Stimulated activated naive CD4-positive, alpha-beta T cell treated with Interleukin-2 at 50 U/mL for 16 hours (primary cell): ENCODE results near the gene ARHGAP15.

ENCODE experiments used
- DNase-seq: peaks from one replicate; lab custom pipeline; 2025; lab: John Stamatoyannopoulos, UW

The ARHGAP15 gene

DNA sequence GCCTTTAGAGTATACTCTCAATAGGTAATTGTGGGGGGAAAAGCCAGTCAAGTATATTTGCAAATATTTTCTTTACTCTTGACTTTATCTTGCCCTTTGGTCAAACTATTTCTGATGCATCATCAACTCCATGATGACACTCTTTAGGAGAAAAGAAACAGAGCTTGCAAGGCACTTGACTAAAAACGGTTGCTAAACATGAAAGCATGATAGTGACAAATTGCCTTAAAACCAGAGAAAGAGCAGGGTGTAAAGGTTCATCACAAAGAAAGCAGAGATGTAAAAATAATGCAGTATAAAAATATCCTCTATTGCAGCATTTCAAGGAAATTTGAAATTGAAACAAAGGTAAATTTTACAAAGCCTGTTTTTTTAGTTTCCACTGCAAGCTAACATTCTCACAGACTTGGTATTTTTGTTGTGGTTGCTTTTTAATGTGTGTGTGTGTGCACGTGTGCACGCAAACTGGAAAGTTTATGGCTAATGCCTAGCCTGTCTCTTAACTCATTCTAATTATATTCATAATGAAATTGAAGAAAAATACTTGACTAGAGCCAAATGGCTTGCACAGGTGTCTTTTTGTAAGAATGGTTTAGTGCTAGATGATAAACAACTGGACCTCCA, 503.6 kb downstream of the ARHGAP15 start:
- no peak for DNase-seq

- DNase-seq = no peak
Measured at GRCh38 chr2:143633419-143633818, 504.2 kb downstream of the ARHGAP15 start.

DNA sequence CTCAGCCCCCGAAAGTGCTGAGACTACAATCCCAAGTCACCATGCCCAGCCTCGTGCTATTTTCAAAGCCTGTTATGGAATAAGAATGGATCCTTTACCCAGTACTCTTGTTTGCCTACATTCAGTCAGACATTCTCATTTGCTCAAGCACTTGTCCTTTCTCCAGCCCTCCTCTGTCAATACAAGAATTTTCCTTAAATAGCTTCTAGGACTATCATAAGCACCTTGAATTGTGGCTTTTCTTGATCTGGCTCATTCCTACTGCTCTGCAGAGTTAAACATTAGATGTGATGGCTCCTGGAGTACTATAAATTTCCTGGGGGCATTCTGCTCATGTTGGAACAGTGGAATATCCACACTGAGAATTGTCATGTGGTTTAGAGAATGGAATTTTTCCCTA, 506.1 kb downstream of the ARHGAP15 start:
- no peak for DNase-seq

GRCh38 chr2:143635936-143636335, 506.7 kb downstream of the ARHGAP15 start:
- no peak for DNase-seq

GRCh38 chr2:143640826-143641225, 511.6 kb downstream of the ARHGAP15 start:
- no peak for DNase-seq

DNA sequence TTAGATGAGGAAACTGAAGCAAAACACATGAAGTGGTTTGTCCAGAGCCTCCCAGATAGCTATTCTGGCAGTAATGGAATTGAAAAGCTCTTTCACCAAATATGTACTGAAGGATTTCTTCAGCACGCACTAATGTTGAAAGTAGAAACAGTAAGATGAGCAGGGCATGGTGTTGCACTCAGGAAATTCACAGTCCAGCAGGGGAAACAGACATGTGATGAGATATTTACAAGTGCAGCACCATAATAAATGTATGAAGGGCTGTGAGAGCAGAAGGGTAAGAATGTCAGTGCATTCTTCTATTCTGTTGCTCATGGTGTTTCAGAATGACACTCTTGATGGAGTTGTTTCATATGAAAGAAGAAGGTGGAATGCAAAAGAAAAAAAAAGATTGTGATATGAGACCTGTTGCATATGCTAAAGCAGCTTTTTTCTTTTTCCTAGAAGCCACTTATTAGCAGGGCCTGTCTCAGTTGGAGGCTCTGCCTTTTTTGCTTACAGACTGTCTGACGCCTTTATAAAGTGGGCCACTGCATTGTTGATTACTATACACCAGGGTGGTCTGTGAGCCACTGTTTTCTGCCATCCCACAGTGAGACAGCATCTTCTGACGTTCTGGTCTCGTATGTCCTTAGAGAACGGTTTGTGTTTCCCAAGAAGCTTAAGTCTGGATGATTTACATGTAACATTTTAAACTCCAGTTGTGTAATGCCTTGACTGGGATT, 516.9 kb downstream of the ARHGAP15 start:
- DNase-seq = no peak

GRCh38 chr2:143649226-143649740, 520.1 kb downstream of the ARHGAP15 start:
- no peak for DNase-seq

GRCh38 chr2:143652692-143653091, 523.5 kb downstream of the ARHGAP15 start:
- DNase-seq = no peak

GRCh38 chr2:143668234-143668633, 539.0 kb downstream of the ARHGAP15 start:
- DNase-seq = no peak

DNA sequence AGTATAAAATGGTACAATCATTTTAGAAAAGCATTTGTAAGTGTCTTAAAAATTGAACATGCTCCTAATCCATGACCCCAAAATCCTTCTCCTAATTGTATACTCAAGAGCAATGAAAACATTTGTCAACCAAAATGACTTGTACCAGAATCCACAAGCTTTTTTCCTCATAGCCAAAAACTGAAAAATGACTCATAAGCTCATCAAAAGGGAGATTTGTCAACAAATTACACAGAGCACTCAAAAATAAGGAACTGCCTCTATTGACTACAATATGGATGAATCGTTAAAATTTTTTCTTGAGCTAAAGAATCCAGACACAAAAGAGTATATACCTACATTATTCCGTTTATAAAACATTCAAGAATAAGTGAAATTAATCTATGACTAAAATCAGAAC, 544.8 kb downstream of the ARHGAP15 start:
- no peak for DNase-seq

DNA sequence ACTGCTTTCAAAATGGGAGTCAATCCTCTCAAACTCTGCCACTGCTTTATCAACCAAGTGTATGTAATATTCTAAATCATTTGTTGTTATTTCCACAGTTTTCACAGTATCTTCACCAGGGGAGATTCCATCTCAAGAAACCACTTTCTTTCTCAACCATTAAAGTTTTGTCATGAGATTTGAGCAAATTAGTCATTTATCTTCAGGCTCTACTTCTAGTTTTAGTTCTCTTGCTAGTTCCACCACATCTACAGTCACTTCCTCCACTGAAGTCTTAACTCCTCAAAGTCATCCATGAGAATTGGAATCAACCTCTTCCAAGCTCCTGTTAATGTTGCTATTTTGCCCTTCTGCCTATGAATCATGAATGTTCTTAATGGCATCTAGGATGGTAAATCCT, 545.8 kb downstream of the ARHGAP15 start:
- DNase-seq = no peak

GRCh38 chr2:143679617-143680016, 550.4 kb downstream of the ARHGAP15 start:
- no peak for DNase-seq

DNA sequence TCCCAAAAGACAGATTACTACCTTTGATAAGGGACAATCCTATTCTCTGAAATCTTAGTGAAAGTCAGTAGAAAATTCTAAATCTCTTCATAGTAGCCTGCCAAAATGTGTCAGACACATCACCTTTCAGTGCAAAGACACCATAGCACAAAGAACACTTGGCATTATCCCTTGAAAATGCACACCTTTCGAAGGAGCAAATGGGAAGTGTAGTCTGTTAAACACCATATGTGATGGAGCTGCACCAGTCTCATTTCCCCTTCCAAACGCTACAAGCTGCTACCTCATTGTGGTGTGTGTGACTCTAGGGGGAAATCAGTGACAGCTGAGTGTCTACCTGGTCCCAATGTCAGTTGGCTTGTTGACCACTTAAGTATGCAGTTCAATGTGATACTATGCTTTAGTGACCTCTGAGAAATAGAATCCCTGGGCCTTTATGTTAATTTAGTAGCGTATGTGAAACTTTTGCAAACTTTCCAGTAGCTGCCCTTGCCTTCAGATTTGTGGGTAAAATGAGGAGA, 551.7 kb downstream of the ARHGAP15 start:
- no peak for DNase-seq

DNA sequence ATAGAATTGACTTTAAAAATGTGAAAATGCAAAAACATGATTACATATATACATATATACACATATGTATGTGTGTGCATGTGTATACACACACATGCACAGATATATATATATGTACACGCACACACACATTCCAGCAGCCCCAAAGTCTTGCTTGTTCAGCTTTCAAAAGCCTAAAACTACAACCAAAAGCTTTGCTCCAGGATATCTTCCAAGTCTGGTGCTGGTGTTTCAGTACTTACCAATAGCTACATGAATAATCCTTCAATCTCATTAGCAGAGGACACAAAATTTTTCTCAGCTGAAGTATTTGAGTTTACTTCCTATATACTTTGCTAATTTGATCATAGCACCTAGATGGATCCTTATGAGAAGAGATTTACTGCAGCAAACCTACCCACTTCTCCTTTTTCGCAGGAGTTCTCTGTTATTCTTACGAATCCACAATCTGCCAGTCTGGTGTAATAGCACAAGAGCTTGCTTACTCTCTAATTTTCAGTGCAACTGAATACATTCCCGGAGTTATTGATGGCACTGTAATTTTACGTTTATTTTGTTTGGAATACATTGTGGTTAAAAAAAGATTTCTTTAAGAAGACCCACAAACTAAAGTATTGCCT, 553.3 kb downstream of the ARHGAP15 start:
- DNase-seq = no peak

DNA sequence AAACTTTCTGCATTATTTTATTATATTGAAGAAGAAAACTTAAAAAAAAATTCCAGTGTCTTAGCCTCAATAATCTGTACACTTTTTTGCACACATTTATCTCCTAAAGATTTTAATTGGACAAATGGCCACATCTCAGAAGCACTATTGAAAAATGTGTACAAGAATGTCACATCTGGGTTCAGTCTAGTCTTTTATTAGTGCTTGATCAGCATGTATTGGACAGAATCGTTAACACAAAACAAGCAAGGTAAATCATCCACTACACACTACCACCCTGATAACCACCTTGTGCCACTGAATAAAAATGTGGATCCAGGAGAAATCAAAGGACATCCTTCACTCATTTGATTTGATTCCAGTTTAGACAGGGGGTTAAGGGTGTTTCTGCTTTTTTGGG, 554.8 kb downstream of the ARHGAP15 start:
- DNase-seq = no peak

DNA sequence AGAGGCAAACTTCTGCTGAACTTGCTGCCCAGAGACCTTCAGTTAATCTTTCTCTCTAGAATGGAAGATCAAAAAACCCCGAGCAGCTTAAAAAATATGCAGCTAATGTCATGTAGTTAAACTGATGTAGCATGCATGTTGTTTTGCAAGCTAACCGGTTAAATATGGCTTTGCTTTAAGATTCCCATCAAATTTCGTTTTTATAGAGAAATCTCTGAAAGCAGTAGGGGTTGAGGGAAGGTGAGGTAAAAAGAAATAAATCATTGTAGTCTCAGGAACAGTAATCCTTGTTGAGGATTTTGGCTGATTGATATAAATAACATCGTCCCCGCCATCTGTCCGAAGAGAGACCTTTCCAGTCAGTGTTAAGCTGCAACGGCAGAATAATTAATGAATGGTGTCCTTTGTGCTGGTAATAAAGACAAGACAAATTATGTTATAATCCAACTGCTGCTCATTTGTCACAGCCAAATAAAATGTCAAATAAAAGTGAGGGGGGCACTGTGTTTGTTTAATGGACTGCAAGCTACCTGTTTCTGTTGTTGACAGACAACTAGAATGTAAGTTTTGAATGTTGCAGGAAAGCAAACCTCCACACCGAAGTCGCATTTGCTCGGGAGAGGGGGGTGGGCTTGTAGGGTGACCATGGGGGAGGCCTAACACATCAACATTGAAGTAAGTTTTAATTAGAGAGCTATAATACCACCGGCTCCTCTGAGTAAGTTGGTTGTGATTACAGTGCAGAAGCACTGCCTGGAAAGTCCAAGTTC, 555.5 kb downstream of the ARHGAP15 start:
- DNase-seq = no peak

DNA sequence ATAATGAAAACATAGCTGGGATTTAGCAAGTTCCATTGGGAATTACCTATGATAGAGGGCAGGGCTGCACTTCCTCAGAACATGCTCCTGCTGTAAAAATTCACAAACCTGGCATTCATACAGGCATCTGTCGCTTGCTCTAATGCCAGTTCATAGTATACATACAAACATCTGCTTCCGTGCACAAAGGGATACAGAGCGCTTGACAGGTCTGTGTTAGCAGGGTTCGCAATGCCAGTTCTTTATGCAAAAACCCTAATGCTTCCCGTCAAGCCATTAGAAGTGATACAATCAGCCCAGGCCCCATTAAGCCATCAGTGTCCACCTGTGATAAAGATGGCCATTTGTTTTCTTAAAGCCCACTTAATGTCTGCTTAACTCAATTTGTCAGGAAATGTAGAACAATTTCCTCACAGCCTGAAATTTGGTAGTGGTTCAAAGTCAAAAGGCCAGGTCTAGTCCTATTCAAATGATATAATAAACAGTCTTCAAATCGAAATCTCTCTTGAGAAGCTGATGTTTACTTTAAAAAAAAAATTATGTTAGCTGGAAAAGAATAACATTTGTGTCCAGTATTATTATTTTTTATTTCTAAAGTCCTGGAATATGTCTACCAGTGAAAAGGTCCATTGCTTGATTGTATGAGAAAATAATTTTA, 556.3 kb downstream of the ARHGAP15 start:
- no peak for DNase-seq

- DNase-seq = no peak
Measured at GRCh38 chr2:143686585-143687164, 557.5 kb downstream of the ARHGAP15 start.

DNA sequence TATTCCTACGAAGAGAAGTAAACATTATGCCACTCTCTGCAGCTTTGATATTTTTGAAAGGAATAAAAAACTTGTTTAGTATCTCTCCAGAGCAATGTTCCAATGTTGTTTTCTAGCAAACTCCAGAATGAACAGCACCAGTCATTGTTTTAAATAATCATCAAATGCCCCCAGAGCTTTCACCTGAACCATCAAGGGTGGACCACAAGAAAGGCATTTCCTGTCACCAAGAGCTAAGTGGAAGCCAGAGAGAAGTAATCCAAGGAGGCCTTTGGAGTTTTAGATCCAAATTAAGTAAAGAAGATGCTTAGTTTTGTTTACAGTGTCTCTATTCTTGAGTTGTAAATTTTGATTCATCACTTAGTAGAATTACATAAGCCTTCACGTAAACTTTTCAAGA, 559.0 kb downstream of the ARHGAP15 start:
- DNase-seq = no peak

GRCh38 chr2:143688815-143689214, 559.6 kb downstream of the ARHGAP15 start:
- DNase-seq = no peak

- DNase-seq = no peak
Measured at GRCh38 chr2:143689541-143689940, 560.3 kb downstream of the ARHGAP15 start.
